ENCODE data around the gene REV3L. TPM values are rescaled to one million over a fixed set of nuclear protein-coding genes. Genes with fewer than 3 reads are reported as not detected.

The REV3L gene
- total and polyA plus RNA-seq, 2 of the 8 experiments (the other 6 are each of a cell fraction or from before 2014, with no cell fraction given) = 2.1 to 6.6 TPM

DNA sequence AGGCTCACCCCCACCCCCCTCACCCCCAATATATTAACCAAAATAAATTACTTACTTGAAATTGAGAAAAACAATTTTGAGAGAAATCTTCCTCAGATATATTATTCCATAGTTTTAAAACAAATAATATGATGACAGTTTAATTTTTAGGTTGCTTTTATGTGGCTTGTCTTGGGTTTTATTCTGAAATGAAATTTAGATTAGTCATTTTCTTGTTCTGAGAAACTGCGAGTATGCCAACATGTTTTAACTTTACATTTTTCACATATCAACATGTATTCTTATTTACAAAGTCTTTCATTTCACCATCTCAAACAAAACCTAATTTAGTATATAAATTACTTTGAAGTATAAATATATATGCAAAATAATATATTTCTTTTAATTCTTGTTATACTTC is 11.1 kb downstream of the REV3L start (continued):
- TF ChIP-seq, protein P1, sequence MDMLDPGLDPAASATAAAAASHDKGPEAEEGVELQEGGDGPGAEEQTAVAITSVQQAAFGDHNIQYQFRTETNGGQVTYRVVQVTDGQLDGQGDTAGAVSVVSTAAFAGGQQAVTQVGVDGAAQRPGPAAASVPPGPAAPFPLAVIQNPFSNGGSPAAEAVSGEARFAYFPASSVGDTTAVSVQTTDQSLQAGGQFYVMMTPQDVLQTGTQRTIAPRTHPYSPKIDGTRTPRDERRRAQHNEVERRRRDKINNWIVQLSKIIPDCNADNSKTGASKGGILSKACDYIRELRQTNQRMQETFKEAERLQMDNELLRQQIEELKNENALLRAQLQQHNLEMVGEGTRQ (IDR thresholded peaks at IDR 0.05; ENCODE audit: low read length) = no peak

Measured in H1 (cell line).